Measurements from ENCODE around the gene MAP1A.
"Not testable (repeated sequence)": the region's sequence is repeated elsewhere in the genome, so short reads cannot be mapped to it uniquely, and the experiment has no call there.

DNA sequence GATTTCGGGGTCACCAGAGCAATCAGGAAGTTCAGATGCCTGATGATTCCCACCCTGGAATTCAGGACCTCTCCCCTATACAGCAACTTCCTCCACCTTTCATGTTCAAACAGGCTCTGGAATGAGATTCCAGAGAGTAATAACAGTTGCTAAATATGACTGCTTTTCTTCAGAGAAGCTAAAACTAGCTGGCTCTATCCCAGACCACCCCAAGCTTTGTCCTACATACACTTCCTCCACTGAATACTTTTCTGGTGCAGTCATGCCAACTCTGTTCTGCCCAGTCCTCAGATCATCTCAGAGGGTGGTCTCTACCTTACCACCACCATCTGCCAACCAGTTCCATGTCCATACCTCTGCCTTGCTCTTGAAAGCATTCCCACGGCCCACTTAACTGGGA lies 49.2 kb downstream of the MAP1A start:
- TF ChIP-seq, protein P1, sequence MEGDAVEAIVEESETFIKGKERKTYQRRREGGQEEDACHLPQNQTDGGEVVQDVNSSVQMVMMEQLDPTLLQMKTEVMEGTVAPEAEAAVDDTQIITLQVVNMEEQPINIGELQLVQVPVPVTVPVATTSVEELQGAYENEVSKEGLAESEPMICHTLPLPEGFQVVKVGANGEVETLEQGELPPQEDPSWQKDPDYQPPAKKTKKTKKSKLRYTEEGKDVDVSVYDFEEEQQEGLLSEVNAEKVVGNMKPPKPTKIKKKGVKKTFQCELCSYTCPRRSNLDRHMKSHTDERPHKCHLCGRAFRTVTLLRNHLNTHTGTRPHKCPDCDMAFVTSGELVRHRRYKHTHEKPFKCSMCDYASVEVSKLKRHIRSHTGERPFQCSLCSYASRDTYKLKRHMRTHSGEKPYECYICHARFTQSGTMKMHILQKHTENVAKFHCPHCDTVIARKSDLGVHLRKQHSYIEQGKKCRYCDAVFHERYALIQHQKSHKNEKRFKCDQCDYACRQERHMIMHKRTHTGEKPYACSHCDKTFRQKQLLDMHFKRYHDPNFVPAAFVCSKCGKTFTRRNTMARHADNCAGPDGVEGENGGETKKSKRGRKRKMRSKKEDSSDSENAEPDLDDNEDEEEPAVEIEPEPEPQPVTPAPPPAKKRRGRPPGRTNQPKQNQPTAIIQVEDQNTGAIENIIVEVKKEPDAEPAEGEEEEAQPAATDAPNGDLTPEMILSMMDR (IDR thresholded peaks at IDR 0.05; ENCODE audit: low read depth, low read length): not testable (repeated sequence)
- TF ChIP-seq POLR2A (IDR thresholded peaks at IDR 0.05; ENCODE audit: extremely low read depth, insufficient read length): not testable (repeated sequence)
